ENCODE data around the gene STEAP4.
A peak's percentile ranks its signal among the peaks of the same experiment; 100 is the strongest.

Gene STEAP4

DNA sequence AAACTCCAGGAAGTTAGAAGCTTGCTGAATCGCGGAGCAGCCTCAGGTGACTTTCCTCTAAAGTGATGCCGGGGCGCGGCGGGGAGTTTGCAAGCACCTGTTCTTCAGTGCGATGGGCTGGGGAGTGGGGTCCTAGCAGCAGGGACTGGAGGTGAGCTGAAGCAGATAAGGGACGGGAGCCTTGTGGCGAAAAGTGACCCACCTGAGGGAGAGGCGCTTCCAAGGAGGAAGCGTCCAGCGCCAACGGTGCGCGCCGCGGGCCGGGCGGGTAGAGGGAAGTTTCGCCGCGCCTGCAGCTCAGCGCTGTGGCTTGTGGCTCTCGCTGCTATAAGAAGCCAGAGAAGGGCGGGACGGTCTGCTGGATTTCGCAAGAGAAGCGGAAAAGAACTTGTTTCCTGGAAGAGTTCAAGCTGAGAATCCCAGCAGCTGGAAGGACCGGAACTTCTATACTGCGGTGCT, at the start of gene STEAP4:
Gene STEAP4 (minus strand): TSS at position 305 of the 459 bp plus-strand sequence. CDS start 22,625 bp downstream, outside the sequence.
- DNase-seq, result no peak

DNA sequence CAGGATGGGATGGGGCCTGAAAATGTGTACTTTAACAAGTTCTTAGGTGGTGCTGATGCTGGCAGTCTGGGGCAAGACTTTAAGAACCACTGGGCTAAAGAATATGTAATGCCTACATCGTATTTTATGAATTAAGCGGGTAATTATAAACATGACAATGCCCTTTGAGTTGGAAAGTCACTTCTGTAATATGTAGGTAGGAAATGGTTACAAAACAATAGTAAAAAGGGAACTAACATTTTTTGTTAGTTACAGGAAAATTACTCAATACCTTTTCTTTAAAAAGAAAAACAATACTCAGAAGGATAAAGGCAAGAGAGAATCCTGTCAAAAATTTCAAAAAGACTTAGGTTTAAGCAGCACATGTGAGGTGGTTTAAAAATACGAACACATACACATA, 48.3 kb upstream of the STEAP4 start:
- DNase-seq, result no peak

DNA sequence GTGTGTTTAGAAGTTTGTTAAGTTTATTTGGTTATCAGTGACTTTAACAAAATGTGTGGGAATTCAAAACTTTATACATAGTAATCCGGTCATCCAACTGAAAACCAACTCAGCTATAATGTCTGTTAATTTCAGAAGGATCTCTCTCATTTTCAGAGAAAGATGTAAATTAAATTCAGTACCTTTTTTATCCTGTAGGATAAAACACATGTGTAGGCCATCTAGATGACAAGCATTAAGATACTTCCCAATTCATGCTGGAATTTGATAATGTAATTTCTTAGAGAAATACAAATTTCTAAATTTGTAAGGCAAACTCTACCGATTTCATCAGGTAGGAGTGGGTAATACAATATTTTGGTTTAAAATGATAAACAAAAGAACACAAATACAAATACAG, 43.4 kb upstream of the STEAP4 start:
- no peak for DNase-seq

DNA sequence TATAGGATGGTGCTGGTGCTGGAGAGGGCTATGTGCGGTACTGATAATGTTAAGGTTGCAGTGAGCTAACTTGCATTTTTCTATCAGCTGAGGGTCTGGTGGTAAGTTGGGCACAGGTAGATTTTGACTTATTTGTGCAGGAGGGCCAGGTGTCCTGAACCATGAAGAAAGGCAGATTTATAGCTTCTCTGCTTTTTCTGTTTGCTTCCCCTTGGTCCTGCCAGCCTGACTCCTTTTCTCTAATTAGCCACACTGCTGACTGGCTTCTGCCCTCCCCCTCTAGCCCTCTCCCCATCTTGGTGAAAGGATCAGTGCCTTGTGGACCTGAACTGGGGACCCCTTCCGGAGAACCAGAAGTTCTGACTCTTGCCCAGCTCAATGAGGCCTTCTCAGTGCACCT, 40.8 kb upstream of the STEAP4 start:
- DNase-seq, result no peak

DNA sequence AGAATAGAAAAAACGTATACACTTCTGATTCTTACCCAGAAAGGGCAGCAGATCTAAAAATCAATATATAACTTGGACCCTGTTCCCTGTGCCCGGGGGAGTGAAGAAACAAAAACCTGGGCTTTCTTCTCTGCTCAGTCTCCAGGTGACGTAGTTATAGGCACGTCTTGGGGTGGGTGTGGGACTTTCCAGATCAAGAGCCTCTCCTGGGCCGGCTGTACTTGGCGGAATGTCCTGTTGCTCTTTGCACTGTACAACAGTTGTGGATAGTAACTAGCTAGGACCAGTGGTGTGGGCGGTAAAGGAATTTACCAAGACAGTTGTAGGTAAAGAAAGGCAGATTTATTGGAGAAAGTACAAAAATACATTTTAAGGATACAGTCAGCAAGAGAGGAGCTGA, 40.4 kb upstream of the STEAP4 start:
- DNase-seq, result no peak

DNA sequence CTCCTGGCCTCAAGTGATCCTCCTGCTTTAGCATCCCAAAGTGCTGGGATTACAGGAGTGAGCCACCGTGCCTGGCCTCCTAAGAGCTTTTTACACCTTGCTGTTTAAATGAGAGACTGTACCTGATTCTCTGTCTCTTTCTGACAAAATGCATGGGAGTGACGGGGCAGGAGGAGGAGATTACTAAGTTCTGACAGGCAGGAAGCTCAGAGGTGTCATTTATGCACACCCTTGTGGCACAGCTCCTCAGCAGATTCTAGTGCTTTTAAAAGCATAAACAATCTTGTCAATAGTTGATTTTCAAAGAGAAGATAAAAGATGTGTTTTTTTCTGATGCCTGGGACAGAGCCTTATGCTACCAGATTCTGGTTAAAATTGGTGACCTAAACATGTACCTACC, 39.7 kb upstream of the STEAP4 start:
- DNase-seq, result no peak

DNA sequence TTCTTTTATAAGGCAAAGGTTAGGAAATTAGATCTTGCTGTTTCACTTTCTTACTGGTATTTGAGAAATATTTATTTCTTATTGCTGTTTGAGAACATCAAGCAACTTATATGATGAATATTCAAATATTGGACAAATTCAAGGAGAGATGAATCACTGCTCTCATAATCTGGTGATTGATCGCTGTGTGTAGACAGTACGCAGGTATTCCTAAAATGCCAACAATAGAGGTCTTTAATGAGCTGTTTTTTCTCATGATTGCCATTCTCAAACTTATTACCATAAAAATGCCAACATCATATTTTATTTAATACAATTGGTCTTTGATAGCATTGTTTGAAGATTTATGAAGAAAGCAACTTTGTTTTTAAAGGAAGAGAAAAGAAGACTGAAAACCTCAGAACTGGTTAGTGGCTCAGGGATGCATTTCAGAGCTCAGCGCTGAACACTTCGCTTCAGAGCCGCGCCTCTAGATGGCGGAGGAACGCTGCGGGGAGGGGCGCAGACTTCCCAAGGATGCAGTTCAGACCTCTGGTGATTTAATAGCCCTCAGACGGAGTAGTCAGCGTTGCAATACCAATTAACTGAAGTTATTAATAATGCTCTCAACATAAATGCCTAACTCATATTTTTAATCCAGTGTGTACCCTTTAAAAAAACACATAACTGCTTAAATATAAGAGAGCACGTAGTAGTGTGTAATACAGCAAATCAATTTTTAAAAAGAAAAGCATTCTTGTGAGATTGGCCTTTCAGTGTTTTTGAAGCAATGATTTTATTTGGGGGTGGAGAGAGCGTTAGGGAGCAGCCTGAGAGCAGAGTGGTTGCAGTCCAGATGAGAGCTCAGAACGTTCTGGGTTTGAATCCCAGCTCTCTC, 38.5 kb upstream of the STEAP4 start:
- DNase-seq, result peak; percentile 69

DNA sequence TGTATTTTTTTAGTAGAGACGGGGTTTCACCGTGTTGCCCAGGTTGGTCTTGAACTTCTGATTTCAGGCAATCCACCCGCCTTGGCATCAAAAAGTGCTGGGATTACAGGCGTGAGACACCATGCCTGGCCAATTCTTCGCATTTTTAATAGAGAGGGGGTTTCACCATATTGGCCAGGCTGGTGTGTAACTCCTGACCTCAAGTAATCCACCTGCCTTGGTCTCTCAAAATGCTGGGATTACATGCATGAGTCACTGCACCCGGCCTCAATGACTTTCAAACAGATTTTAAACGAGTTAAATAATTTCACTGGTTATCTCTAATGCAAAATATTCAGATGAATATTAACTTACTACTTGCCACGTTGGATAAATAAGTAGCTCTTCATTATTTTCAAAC, 37.6 kb upstream of the STEAP4 start:
- no peak for DNase-seq

DNA sequence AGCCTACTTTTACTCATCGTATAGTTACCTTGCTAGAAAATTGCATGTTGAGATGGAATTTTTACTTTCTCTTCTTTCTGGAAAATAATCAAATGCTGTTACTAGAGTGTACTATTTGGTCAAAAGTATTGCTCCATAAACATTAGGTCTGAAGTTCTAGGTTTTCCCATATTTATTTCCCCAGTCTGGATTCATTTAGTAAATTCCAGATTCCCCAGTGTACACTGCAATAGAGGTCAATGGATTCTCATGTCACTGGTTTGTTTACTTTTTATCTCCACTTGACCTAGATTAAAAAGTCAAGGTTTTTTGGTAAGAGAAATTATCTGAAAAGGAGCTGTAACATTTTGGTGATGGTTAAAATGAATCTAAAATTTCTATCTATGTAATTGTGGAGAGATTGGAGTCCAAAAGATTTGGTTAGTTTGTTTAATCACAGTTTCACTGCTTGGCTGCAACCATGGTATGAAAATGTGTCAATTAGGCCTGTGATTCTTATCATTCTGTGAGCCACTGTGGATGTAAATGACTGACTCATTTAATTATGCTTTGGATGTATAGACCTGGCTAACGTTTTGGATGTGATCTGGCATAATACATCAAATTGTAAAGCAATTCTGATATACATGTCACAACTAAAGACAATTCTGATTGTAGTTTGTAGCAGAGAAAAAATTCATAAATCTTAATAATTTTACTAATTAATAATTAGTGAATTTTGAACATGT, 32.7 kb upstream of the STEAP4 start:
- no peak for DNase-seq

DNA sequence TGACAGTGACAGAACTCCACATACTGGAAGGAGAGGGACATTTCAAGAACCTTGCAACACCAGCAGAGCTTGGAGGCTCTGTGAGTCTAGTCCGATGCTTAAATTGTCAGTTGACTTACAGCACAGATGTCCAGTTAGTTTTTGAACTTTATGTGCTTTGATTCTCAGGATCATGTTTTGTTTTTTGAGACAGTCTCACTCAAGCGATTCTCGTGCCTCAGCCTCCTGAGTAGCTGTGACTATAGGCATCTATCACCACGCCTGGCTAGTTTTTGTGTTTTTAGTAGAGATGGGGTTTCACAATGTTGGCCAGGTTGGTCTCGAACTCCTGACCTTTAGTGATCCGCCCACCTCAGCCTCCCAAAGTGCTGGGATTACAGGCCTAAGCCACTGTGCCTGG, 31.8 kb upstream of the STEAP4 start:
- no peak for DNase-seq

DNA sequence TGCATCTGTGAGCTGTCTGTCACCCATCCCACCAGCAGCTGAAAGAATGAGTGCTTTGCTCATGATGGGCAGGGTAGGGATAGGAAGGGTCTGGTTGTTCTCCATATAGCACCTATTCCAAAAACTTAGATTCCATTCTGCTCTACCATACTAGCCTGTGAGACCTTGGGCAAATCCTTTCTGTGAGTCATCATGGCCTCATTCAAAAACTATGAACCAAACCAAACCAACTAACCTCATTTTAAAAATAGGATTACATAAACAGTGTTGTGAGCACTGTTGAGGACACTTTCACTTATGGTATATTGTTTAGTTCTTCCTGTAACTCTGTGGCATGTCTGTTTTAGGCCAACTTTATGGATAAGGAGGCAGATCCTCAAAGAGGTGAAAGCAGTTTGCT, 30.9 kb upstream of the STEAP4 start:
- no peak for DNase-seq

DNA sequence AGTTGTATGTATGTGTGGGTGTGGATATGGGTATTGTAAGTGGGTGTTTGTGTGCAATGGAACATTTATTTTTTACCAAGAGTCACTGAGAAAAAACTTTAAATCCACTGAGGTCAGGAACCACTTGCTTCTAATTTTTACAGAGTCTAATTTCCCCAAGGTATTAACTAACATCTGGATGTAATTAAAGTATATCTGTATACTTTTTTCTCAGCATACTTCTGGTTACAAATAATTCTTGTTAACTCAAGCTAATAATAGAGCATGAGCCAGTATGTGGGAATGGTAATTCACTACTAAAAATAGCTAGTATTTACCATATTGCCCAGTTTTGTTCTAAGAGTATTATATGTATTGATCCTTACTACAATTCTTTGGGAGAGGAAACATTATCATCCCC, 24.6 kb upstream of the STEAP4 start:
- DNase-seq, result no peak

DNA sequence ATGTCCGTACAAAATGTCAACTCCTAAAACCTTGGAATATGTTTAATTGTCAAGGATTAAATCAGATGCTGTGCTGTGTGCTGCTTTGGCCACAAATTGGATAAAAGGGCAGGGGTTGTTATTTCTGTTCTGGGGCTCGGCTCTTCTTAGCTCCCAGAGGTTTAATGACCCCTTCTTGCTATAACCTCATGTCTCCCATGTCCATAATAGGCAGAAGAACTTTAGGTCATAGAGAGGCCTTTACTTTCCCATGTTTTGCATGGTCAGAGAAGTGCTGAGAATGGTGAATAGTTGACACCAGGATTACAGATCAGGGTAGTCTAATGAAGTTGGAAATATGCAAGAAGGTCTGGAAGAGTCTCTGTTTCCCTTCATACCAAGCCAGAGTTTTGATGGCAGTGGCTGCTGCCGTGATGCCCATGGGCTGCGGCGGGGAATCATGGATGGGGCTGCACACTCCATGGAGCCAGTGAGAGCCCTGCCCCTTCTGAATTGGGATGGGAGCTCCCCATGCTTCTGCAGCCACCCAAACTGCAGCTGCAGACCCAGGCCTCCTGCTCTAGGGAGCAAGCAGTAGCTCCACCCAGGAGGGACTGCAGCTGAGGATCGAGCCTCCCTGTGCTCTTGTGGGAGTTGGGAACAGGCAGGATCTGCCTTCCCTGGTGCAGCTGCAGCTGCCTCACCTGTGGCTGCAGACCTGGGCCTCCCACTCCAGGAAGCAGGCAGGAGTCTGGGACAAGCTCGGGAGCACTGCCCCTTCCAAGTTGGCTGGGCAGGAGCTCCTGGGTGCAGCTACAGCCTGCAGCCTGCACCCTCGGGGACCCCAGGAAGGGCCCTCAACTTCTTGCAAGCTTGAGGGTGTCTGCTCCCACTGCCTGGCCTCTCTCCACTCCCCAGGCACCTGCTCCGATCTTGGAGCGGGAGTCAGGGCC, 23.1 kb upstream of the STEAP4 start:
- no peak for DNase-seq

DNA sequence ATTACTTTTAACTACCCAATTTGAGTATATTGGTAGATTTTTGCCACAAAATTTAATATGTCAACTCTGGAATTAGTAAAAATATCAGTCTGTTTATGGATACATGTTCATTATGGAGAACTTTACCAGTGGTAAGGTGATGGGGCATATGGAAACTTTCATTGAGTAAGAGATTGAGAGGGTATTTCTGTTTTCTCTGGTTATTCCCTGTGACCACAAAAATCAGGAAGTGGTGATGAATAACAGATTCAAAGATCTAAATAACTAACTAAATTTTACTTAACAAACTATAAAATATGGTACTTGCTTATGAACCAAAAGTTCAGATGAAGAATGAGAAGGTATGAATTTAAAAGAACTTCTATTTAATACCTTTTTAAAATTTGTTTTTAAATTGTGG, 22.1 kb upstream of the STEAP4 start:
- DNase-seq, result no peak

DNA sequence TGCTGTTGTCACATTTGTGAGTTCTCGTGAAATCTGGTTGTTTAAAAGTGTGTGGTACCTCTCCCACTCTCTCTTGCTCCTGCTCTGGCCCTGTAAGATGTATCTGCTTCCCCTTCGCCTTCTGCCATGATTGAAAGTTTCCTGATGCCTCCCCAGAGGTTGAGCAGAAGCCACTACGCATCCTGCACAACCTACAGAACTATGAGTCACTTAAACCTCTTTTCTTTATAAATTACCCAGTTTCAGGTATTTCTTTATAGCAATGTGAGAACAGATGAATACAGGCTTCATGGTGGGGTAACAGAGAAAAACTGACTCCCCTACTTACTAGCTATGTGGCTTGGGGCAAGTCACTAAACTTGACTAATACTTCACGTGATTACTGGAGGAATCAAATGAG, 18.0 kb upstream of the STEAP4 start:
- DNase-seq, result no peak

DNA sequence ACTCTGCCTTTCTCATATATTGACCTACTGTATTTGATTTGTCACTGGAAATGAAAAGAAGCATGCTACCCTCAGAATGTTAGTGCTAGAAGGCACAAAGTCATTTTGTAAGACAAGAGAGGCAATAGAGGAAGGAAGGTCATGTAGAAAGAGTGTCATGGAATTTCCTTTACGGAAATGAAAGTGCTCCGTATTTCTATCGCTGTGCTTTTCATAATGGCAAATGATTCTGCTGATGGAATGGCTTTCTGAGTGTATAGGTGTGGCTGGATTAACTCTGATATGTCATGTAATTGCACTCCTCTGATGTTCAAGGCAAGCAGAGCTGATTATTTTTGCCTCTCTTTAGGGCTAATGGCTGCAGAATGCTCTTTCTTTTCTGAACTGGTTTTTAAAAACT, 15.5 kb upstream of the STEAP4 start:
- no peak for DNase-seq

DNA sequence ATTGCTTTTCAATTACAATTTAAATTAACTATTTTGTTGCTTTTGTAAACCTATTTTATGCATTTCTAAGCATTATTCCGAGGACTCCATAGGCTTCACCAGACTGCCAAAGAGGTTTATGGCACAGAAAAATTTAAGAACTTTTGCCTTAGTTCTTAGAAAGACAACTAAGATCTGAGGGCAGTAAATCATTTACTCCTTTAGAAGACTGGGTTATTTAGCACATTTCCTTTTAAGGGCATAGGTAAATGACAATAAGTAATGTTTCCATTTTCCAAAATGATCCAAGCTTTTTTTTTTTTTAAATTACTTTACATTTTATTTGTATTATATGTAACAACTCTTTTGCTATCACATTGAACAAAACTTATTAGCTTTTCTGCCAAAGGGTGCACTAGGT, 15.0 kb upstream of the STEAP4 start:
- DNase-seq, result no peak

DNA sequence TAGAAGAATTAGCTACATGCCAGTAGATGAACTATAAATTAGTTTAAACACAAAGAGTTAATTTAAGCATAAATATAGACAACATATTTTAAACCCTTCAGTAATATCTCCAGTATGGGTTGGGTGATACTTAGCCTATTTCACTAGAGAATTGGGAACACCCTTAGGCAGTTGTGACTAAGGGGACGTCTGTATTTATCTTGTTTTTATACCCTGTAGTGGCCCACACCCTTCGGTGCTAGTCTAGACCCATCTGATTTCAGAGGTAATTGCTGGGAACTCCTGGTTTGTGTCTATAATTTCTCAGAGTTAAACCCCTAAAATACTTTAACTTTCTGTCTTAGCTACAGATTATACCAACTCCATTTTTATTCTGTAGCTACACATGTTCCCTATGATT, 11.5 kb upstream of the STEAP4 start:
- no peak for DNase-seq

DNA sequence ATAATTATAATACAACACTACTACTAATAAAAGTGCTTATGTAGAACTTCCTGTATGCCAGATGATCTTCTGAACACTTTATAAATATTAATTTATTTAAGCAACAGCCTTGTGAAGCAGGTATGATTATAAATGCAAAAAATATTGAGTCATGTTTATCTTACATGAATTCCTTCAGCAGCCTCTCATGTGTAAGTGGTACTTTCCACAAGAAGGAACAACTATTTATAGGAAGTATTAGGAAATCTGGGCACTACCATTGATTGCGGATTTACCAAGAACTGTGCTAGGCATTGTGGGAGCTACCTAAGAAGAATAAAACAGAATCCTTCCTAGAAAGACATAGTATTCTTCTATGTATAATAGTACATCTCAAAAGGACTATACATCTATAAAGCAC, 10.7 kb upstream of the STEAP4 start:
- no peak for DNase-seq

DNA sequence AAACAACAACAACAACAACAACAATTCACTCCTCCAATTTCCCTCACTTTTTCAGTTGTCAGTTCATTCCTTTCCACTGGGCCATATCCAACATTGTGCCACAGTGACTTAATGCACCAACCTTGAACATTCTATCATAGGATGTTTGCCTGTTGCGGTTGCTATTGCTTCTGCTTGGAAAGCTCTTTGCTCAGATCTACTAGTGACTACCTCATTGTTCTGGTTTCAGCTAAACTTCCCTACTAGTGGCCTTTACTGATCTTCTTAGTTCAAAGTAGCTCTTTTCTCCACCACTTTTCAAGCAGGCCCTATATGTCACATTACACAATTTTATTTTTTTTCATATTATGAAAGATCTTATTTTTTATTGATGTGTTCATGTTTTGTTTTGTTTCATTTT, 9.8 kb upstream of the STEAP4 start:
- no peak for DNase-seq

DNA sequence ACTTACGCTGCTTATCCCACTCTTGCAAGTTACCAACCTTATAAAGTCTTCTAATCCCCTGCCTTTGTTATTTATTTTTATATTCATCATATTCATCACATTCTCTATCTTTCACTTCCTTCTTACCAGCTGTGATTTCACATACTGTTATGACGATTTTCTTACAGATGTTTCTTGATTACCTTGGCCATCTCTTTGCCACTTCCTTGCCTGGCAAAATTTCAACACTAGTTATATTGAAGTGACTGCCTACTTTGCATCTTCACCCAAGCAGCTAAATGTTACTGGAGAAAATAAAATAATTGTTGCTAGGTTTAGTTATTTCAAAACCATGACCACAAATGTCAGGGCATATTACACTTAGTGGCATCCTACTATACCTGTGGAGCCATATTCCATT, 8.8 kb upstream of the STEAP4 start:
- DNase-seq, result no peak

DNA sequence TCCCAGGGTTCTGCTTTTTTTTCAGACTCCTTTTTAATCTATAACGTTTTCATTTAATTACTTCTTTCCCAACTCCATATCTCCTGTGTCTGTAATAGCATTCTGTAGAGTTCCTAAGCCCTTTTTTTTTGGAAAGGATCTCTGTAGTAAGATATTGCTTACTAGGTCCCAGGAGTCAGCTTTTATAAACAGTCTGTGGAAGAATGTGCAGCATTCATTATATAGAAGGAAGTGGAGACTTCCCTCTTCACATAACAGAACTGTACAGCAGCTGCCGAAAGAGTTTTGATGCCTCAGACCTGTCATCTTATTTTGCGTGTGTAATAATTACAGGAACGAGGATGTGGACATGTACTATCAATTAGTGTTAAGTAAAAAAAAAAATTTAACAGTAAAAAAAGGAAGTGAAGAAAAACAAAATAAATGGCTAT, 7.4 kb upstream of the STEAP4 start:
- no peak for DNase-seq

DNA sequence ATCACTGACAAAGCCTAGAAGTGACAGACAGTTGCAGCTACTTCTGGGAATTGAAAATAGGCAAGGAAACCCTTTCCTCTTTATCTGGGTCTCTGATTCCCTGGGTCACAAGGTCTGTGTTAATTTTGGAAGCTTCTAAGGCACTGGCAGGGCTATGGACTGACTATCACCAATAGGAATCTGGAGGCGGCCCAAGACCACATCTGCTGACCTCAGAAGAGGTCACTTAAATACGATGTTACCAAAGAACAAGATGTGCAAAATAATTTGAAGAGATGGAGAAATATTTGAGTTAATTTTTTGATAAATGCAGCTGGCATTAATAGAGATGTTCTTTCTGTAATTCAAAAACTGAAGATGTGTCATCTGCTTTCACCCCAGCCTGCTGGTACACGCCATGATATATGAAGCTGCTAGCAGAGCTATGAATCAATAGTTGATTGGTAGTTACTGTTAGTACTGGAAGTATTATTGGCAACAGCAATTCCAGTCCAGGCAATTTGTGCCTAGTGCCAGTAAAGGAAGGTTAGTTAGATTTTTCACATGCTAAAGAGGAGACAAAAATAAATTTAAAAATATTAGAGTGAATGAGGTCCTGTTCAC, 5.5 kb upstream of the STEAP4 start:
- DNase-seq, result no peak
